ENCODE data around the gene CCDC160. TPM values are rescaled to one million over a fixed set of nuclear protein-coding genes. Genes with fewer than 3 reads are reported as not detected.
"Not testable (repeated sequence)": the region's sequence is repeated elsewhere in the genome, so short reads cannot be mapped to it uniquely, and the experiment has no call there.

Gene CCDC160
- total RNA-seq, 4 donors from 2014 or later: 0.34 to 1.6 (median 0.65) TPM; not detected in 1

DNA sequence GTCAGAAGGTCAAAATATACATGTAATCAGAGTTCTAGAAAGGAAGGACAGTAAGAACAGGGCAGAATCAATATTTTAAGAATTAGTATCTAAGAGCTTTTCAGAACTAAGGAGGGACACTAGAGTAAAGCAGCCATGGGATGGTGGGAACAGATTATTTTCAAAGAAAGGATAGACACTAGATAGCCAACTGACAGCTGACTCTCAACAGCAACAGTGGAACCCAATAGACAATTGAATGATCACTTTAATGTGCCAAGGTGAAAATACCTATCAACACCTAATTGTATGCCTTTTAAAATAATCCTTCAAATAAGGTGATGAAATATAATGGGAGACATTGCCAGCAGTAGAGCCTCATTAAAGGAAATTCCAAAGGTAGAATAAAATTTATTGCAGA lies 26.5 kb upstream of the CCDC160 start:
- Histone ChIP-seq H3K9me3 (no peaks in the 10 kb centered on the region), H3K36me3 (no peaks in the 10 kb centered on the region), H3K27me3 (no peaks in the 10 kb centered on the region), H3K4me1 (no peaks in the 10 kb centered on the region), H3K4me3 (no peak overlapping the region), H3K27ac (no peak overlapping the region)
- TF ChIP-seq POLR2A (IDR thresholded peaks at IDR 0.05): no peak
- no peak for TF ChIP-seq EP300 (IDR thresholded peaks at IDR 0.05)
- TF ChIP-seq, protein P1, sequence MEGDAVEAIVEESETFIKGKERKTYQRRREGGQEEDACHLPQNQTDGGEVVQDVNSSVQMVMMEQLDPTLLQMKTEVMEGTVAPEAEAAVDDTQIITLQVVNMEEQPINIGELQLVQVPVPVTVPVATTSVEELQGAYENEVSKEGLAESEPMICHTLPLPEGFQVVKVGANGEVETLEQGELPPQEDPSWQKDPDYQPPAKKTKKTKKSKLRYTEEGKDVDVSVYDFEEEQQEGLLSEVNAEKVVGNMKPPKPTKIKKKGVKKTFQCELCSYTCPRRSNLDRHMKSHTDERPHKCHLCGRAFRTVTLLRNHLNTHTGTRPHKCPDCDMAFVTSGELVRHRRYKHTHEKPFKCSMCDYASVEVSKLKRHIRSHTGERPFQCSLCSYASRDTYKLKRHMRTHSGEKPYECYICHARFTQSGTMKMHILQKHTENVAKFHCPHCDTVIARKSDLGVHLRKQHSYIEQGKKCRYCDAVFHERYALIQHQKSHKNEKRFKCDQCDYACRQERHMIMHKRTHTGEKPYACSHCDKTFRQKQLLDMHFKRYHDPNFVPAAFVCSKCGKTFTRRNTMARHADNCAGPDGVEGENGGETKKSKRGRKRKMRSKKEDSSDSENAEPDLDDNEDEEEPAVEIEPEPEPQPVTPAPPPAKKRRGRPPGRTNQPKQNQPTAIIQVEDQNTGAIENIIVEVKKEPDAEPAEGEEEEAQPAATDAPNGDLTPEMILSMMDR (IDR thresholded peaks at IDR 0.05): no peak
- TF ChIP-seq POLR2AphosphoS5 (IDR thresholded peaks at IDR 0.05): no peak
- no peak for DNase-seq (ENCODE audit: low spot score in 2 of 2)

- Histone ChIP-seq H3K27ac (no peak overlapping the region), H3K4me3 (no peak overlapping the region), H3K9me3 (no peaks in the 10 kb centered on the region), H3K36me3 (no peaks in the 10 kb centered on the region), H3K4me1 (peaks cover 5% of the 10 kb centered on the region), H3K27me3 (no peaks in the 10 kb centered on the region)
- TF ChIP-seq, protein P1 (IDR thresholded peaks at IDR 0.05): no peak
- TF ChIP-seq EP300 (IDR thresholded peaks at IDR 0.05) (no peak), POLR2AphosphoS5 (IDR thresholded peaks at IDR 0.05) (no peak), POLR2A (IDR thresholded peaks at IDR 0.05) (no peak)
- 54% methylated on average over 4 of the region's 4 CpGs for WGBS
- DNase-seq (ENCODE audit: low spot score in 2 of 2): no peak
These were observed 1.7 kb upstream of the CCDC160 start for GRCh38 chrX:134235236-134235635.

- not testable (repeated sequence) for H3K36me3 ChIP-seq; H3K4me3 ChIP-seq; H3K27ac ChIP-seq; H3K4me1 ChIP-seq; H3K9me3 ChIP-seq; DNase-seq (ENCODE audit: low spot score in 2 of 2); H3K27me3 ChIP-seq
- WGBS: 89% methylated on average over 9 of the region's 9 CpGs
These were observed 1.2 kb downstream of the CCDC160 start for GRCh38 chrX:134238144-134238543.

DNA sequence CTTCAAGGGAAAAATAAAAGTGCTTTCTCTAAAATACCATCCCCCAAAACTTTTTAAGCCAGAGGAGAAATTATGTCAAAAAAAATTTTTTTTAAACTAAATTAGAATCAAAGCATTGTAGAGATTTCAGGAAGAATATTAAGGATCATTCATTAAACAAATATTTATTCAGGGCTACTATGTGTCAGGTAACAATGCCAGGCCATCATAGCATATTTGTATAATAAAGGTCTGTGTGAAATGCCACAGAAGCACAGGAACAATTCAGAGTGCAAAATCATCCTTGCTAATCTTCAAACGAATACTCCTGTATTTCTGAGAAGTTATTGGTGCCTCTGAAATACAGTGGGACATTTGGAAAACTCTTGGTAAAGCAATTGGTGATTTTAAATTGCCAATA lies 2.0 kb downstream of the CCDC160 start:
- Histone ChIP-seq H3K9me3 (no peaks in the 10 kb centered on the region), H3K27me3 (no peaks in the 10 kb centered on the region), H3K36me3 (no peaks in the 10 kb centered on the region), H3K27ac (no peak overlapping the region), H3K4me3 (no peak overlapping the region), H3K4me1 (peaks cover 5% of the 10 kb centered on the region)
- 53% methylated on average over 1 of the region's 1 CpG for WGBS
- no peak for DNase-seq (ENCODE audit: low spot score in 2 of 2)
- TF ChIP-seq POLR2AphosphoS5 (IDR thresholded peaks at IDR 0.05) (no peak), POLR2A (IDR thresholded peaks at IDR 0.05) (no peak)
- TF ChIP-seq, protein P1 (IDR thresholded peaks at IDR 0.05): no peak

- WGBS: 37% methylated on average over 2 of the region's 2 CpGs
- TF ChIP-seq POLR2AphosphoS5 (IDR thresholded peaks at IDR 0.05): no peak
- no peak for TF ChIP-seq POLR2A (IDR thresholded peaks at IDR 0.05)
- no peak for TF ChIP-seq EP300 (IDR thresholded peaks at IDR 0.05)
- TF ChIP-seq, protein P1 (IDR thresholded peaks at IDR 0.05): no peak
- peaks cover 5% of the 10 kb centered on the region for H3K4me1 ChIP-seq
- H3K27me3 ChIP-seq: no peaks in the 10 kb centered on the region
- no peak for DNase-seq (ENCODE audit: low spot score in 2 of 2)
- H3K9me3 ChIP-seq: no peaks in the 10 kb centered on the region
- no peak overlapping the region for H3K27ac ChIP-seq
- H3K36me3 ChIP-seq: no peaks in the 10 kb centered on the region
- no peak overlapping the region for H3K4me3 ChIP-seq
These were observed 3.2 kb downstream of the CCDC160 start for GRCh38 chrX:134240209-134240608.

DNA sequence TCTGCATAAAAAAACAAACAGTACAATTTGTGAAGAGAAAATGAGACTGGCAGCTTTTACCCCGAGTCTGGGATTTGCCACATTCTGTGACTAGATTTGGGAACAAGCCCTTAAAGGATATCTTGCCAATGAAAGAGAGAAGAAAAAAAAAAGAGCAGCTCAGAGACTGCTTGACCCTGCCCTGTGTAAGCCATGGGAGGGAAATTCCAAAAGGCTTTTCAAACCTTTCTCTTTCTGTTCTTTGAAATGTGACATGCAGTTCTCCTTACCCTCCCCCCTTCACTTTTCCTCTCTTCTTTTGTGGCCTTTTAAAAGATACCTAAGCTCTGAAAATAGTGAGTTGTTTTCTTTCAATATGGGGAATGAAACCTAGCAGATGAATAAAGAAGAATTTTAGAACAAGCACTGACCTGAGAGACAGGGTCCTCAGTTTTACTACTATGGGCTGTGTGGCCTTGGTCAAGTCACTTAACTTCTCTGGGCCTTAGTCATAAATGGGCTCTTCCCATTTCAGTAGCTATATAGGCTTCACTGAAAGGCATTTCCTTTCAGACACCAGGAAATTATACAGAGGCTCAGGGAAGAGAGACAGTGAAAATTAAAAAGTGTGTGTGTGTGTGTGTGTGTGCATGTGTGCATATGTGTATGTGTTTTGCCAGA lies 5.1 kb downstream of the CCDC160 start:
- Histone ChIP-seq H3K9me3 (no peaks in the 10 kb centered on the region), H3K4me3 (no peak overlapping the region), H3K36me3 (no peaks in the 10 kb centered on the region), H3K27me3 (no peaks in the 10 kb centered on the region), H3K4me1 (no peaks in the 10 kb centered on the region), H3K27ac (no peak overlapping the region)
- no peak for TF ChIP-seq POLR2A (IDR thresholded peaks at IDR 0.05)
- no peak for TF ChIP-seq EP300 (IDR thresholded peaks at IDR 0.05)
- TF ChIP-seq POLR2AphosphoS5 (IDR thresholded peaks at IDR 0.05): no peak
- TF ChIP-seq, protein P1 (IDR thresholded peaks at IDR 0.05): no peak
- WGBS: 19% methylated on average over 1 of the region's 1 CpG
- DNase-seq (ENCODE audit: low spot score in 2 of 2): no peak
